ENCODE results near the gene SLC29A1.

- TF ChIP-seq ZFP36 (IDR thresholded peaks at IDR 0.05; ENCODE audit: low read depth, low read length, partially characterized antibody) (no peak), LEF1 (IDR thresholded peaks at IDR 0.05) (no peak)
Measured at GRCh38 chr6:44234101-44235025, 11.0 kb downstream of the SLC29A1 start.
